Thoracic aorta (tissue), 2 donors: ENCODE data around the gene SCUBE2. TPM values are rescaled to one million over a fixed set of nuclear protein-coding genes. Genes with fewer than 3 reads are reported as not detected.

Experiments
- ATAC-seq: fragments of 150-250 bp; one replicate; pipeline ENCODE4 v1.8.0; 2017; ENCODE audit warnings: low read depth; ENCODE audit not compliant: insufficient number of reproducible peaks, low FRiP score
- DNase-seq: peaks from one replicate; pipeline ENCODE4 v3.0.0-alpha.2; 2020; ENCODE audit warnings: low spot score
- H3K27ac ChIP-seq, 2 donors: fragments of 200-600 bp; sonication (generic); 1 replicate in 1 of 2; 2 replicates in 1 of 2; pipeline ENCODE4 v1.5.1; 2016; ENCODE audit warnings: mild to moderate bottlenecking in 2 of 2, moderate library complexity in 2 of 2
- H3K27me3 ChIP-seq: fragments of 200-600 bp; sonication (generic); replicated peaks from 2 replicates; pipeline ENCODE4 v1.6.0; 2016; ENCODE audit warnings: mild to moderate bottlenecking; ENCODE audit not compliant: insufficient read depth
- H3K36me3 ChIP-seq: fragments of 200-600 bp; sonication (generic); one replicate; pipeline ENCODE4 v1.5.1; 2016
- H3K4me1 ChIP-seq, 2 donors: fragments of 200-600 bp; sonication (generic); 1 replicate in 1 of 2; 2 replicates in 1 of 2; pipeline versions ENCODE4 v1.5.1 to v1.6.0; 2016; ENCODE audit warnings: low read depth in 2 of 2, mild to moderate bottlenecking in 1 of 2; ENCODE audit not compliant: control insufficient read depth in 1 of 2
- H3K4me3 ChIP-seq: fragments of 200-600 bp; sonication (generic); 2 replicates; pipeline ENCODE4 v1.5.1; 2016; ENCODE audit warnings: mild to moderate bottlenecking
- H3K9me3 ChIP-seq: fragments of 200-600 bp; sonication (generic); 2 replicates; pipeline ENCODE4 v1.5.1; 2016
- total RNA-seq, 2 donors: library from RNA; depleted of rRNA; stranded (reverse); fragments of >200 nt; gene quantifications; one replicate each; pipeline versions ENCODE4 v1.1.0 to v1.2.3, GENCODE V29; 2016
- TF ChIP-seq, protein P1 (sequence below): fragments of 200-600 bp; sonication (generic); IDR thresholded peaks from one replicate; pipeline ENCODE4 v1.5.1; 2019; ENCODE audit warnings: antibody characterized with exemption

Gene SCUBE2
- total RNA-seq, 2 donors from 2014 or later: 1.2 to 3.9 TPM

DNA sequence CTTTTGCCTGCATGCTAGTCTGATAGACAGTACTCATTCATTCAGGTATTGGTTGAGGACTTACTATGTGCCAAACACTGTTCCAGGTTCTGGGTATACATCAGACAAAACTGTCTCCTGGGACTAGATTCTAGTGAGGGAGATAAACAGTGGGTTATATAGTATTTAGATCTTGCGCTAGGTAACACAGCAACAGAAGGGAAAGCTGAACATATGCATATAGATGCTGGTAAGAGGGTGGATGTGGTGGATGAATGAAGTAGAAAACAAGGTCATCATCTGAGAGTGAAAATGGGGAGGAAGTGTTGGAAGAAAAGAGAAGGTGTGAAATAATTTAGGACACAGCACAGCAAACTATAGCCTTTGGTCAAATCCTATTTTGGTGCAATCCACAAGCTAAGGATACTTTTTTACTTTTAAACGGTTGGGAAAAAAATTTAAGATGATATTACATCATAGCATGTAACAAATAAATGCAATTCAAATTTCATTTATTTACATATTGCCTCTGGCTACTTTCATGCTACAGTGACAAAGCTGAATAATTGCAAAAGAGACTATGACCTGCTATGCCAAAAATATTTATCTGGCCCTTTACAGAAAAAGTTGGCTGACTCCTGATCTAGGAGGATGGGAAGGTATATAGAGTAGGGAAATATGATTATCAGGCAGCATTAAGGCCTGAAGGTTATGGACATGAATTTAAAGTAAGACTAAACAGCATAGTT, 120.0 kb downstream of the SCUBE2 start:
- ATAC-seq (no peak), DNase-seq (no peak)

More for the DNA sequence above, 120.0 kb downstream of the SCUBE2 start:
- H3K27ac ChIP-seq: no peak overlapping the region
- H3K9me3 ChIP-seq: no peaks in the 10 kb centered on the region
- H3K4me3 ChIP-seq: no peak overlapping the region
- H3K4me1 ChIP-seq: no peaks in the 10 kb centered on the region
- no peaks in the 10 kb centered on the region for H3K36me3 ChIP-seq
- H3K27me3 ChIP-seq: no peaks in the 10 kb centered on the region
- TF ChIP-seq, protein P1, sequence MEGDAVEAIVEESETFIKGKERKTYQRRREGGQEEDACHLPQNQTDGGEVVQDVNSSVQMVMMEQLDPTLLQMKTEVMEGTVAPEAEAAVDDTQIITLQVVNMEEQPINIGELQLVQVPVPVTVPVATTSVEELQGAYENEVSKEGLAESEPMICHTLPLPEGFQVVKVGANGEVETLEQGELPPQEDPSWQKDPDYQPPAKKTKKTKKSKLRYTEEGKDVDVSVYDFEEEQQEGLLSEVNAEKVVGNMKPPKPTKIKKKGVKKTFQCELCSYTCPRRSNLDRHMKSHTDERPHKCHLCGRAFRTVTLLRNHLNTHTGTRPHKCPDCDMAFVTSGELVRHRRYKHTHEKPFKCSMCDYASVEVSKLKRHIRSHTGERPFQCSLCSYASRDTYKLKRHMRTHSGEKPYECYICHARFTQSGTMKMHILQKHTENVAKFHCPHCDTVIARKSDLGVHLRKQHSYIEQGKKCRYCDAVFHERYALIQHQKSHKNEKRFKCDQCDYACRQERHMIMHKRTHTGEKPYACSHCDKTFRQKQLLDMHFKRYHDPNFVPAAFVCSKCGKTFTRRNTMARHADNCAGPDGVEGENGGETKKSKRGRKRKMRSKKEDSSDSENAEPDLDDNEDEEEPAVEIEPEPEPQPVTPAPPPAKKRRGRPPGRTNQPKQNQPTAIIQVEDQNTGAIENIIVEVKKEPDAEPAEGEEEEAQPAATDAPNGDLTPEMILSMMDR: no peak

Other genes with a start within 250 kb of the SCUBE2 start
- gene AKIP1, start 180.4 kb downstream of the SCUBE2 start, total RNA-seq: 10 to 100 TPM; 28.8 to 58.7 TPM
- gene C11orf16, start 158.7 kb downstream of the SCUBE2 start, total RNA-seq: not detected
- not detected for gene ASCL3, start 148.6 kb downstream of the SCUBE2 start, total RNA-seq
- 10 to 100 TPM; 27.9 to 35.3 TPM for gene TMEM9B, start 127.2 kb downstream of the SCUBE2 start, total RNA-seq
- gene NRIP3, start 87.6 kb downstream of the SCUBE2 start, total RNA-seq: 1 to 10 TPM; 2.1 to 5.3 TPM
- 100 to 1,000 TPM; 169 to 178 TPM for gene DENND5A, start 173.8 kb upstream of the SCUBE2 start, total RNA-seq
- gene TMEM41B, start 223.0 kb upstream of the SCUBE2 start, total RNA-seq: 10 to 100 TPM; 19.1 to 34.8 TPM